ENCODE results near the gene PCDHGC4. TPM values are rescaled to one million over a fixed set of nuclear protein-coding genes. Genes with fewer than 3 reads are reported as not detected.

The PCDHGC4 gene
- total RNA-seq, 1 experiment from 2014 or later: 3.6 TPM

GRCh38 chr5:141501761-141502160 lies 16.9 kb downstream of the PCDHGC4 start:
- no TSS peak for BruUV-seq (replicated peaks)
- ChIA-PET CTCF (no interaction called here), POLR2A (ENCODE audit: low non-redundant PET) (no interaction called here)
- Histone ChIP-seq H3K36me3 (ENCODE audit: insufficient read depth, low read length, poor library complexity, severe bottlenecking) (peaks cover 16% of the 10 kb centered on the region), H3K4me1 (ENCODE audit: insufficient read depth, low read length, poor library complexity, severe bottlenecking) (peaks cover 14% of the 10 kb centered on the region), H3K27ac (ENCODE audit: low read depth, low read length, poor library complexity, severe bottlenecking) (no peak overlapping the region), H3K4me3 (ENCODE audit: low read depth, low read length, poor library complexity, severe bottlenecking) (no peak overlapping the region), H3K9me3 (ENCODE audit: low read depth, low read length, poor library complexity, severe bottlenecking) (no peaks in the 10 kb centered on the region), H3K27me3 (replicated peaks; ENCODE audit: insufficient read depth, low read depth, low read length, poor library complexity) (no peaks in the 10 kb centered on the region)
- no peak for TF ChIP-seq EZH2 (IDR thresholded peaks at IDR 0.05; ENCODE audit: borderline replicate concordance, low read depth, low read length, poor library complexity, severe bottlenecking)
- TF ChIP-seq CTCF (conservative IDR thresholded peaks at IDR 0.05; ENCODE audit: low read depth, low read length): no peak
- intact Hi-C loops (cut with micrococcal nuclease; ENCODE audit: unreplicated experiment): no loop called here
- DNase-seq (ENCODE audit: low spot score): no peak

GRCh38 chr5:141503681-141504080 lies 18.9 kb downstream of the PCDHGC4 start:
- H3K4me3 ChIP-seq (ENCODE audit: low read depth, low read length, poor library complexity, severe bottlenecking): no peak overlapping the region
- no peak for DNase-seq (ENCODE audit: low spot score)

GRCh38 chr5:141504216-141504615 lies 19.4 kb downstream of the PCDHGC4 start:
- Histone ChIP-seq H3K27ac (ENCODE audit: low read depth, low read length, poor library complexity, severe bottlenecking) (peak overlapping the region; percentile 23), H3K36me3 (ENCODE audit: insufficient read depth, low read length, poor library complexity, severe bottlenecking) (peaks cover 21% of the 10 kb centered on the region), H3K4me1 (ENCODE audit: insufficient read depth, low read length, poor library complexity, severe bottlenecking) (peaks cover 27% of the 10 kb centered on the region), H3K4me3 (ENCODE audit: low read depth, low read length, poor library complexity, severe bottlenecking) (no peak overlapping the region), H3K9me3 (ENCODE audit: low read depth, low read length, poor library complexity, severe bottlenecking) (no peaks in the 10 kb centered on the region), H3K27me3 (replicated peaks; ENCODE audit: insufficient read depth, low read depth, low read length, poor library complexity) (no peaks in the 10 kb centered on the region)
- intact Hi-C loops (cut with micrococcal nuclease; ENCODE audit: unreplicated experiment): no loop called here
- no peak for TF ChIP-seq EZH2 (IDR thresholded peaks at IDR 0.05; ENCODE audit: borderline replicate concordance, low read depth, low read length, poor library complexity, severe bottlenecking)
- TF ChIP-seq CTCF (conservative IDR thresholded peaks at IDR 0.05; ENCODE audit: low read depth, low read length): no peak
- no peak for DNase-seq (ENCODE audit: low spot score)
- POLR2A ChIA-PET (ENCODE audit: low non-redundant PET): no interaction called here
- CTCF ChIA-PET: no interaction called here
- no TSS peak for BruUV-seq (replicated peaks)

More at GRCh38 chr5:141503681-141504080, 18.9 kb downstream of the PCDHGC4 start:
- H3K4me1 ChIP-seq (ENCODE audit: insufficient read depth, low read length, poor library complexity, severe bottlenecking): peaks cover 22% of the 10 kb centered on the region
- POLR2A ChIA-PET (ENCODE audit: low non-redundant PET): no interaction called here
- TF ChIP-seq CTCF (conservative IDR thresholded peaks at IDR 0.05; ENCODE audit: low read depth, low read length) (no peak), EZH2 (IDR thresholded peaks at IDR 0.05; ENCODE audit: borderline replicate concordance, low read depth, low read length, poor library complexity, severe bottlenecking) (no peak)
- CTCF ChIA-PET: no interaction called here
- H3K27me3 ChIP-seq (replicated peaks; ENCODE audit: insufficient read depth, low read depth, low read length, poor library complexity): no peaks in the 10 kb centered on the region
- H3K9me3 ChIP-seq (ENCODE audit: low read depth, low read length, poor library complexity, severe bottlenecking): no peaks in the 10 kb centered on the region
- intact Hi-C loops (cut with micrococcal nuclease; ENCODE audit: unreplicated experiment): no loop called here
- peaks cover 21% of the 10 kb centered on the region for H3K36me3 ChIP-seq (ENCODE audit: insufficient read depth, low read length, poor library complexity, severe bottlenecking)
- BruUV-seq (replicated peaks): no TSS peak
- H3K27ac ChIP-seq (ENCODE audit: low read depth, low read length, poor library complexity, severe bottlenecking): peak overlapping the region; percentile 12

Data from A673 (cell line).